Endodermal cell (in vitro differentiated cells): ENCODE measurements around the gene PCOLCE2. TPM values are rescaled to one million over a fixed set of nuclear protein-coding genes. Genes with fewer than 3 reads are reported as not detected.

Source experiments
- DNase-seq: peaks from one replicate; pipeline ENCODE4 v3.0.0-alpha.2; 2017
- H3K27ac ChIP-seq: 2 replicates; pipeline ENCODE4 v1.5.1; 2013; ENCODE audit warnings: mild to moderate bottlenecking, low read depth, low read length, moderate library complexity
- H3K27me3 ChIP-seq: 2 replicates; pipeline ENCODE4 v1.6.1; 2013; ENCODE audit warnings: mild to moderate bottlenecking, low read length, moderate library complexity; ENCODE audit not compliant: insufficient read depth, control insufficient read depth, poor library complexity, severe bottlenecking
- H3K36me3 ChIP-seq: 2 replicates; pipeline ENCODE4 v1.7.0; 2013; ENCODE audit warnings: mild to moderate bottlenecking, low read length, moderate library complexity; ENCODE audit not compliant: control insufficient read depth, insufficient read depth
- H3K4me1 ChIP-seq: one replicate; pipeline ENCODE4 v1.7.0; 2013; ENCODE audit warnings: low read length; ENCODE audit not compliant: control insufficient read depth, insufficient read depth
- H3K4me3 ChIP-seq: 2 replicates; pipeline ENCODE4 v1.5.1; 2013; ENCODE audit warnings: mild to moderate bottlenecking, low read length, moderate library complexity
- H3K9ac ChIP-seq: 2 replicates; pipeline ENCODE4 v1.6.1; 2013; ENCODE audit warnings: mild to moderate bottlenecking, low read length, moderate library complexity; ENCODE audit not compliant: poor library complexity, severe bottlenecking; ENCODE audit errors: extremely low read depth
- H3K9me3 ChIP-seq: 2 replicates; pipeline ENCODE4 v1.6.1; 2013; ENCODE audit warnings: mild to moderate bottlenecking, low read length, moderate library complexity; ENCODE audit not compliant: control insufficient read depth
- H3K27ac Mint-ChIP-seq: 2 replicates; pipeline ENCODE4 v1.8.0; 2020; ENCODE audit warnings: mixed read lengths
- H3K27me3 Mint-ChIP-seq: 2 replicates; pipeline ENCODE4 v1.8.0; 2021; ENCODE audit warnings: mild to moderate bottlenecking, mixed read lengths; ENCODE audit not compliant: insufficient read depth
- H3K36me3 Mint-ChIP-seq: 2 replicates; pipeline ENCODE4 v1.8.0; 2020; ENCODE audit warnings: low read depth, mixed read lengths
- H3K4me1 Mint-ChIP-seq: 2 replicates; pipeline ENCODE4 v1.8.0; 2020; ENCODE audit warnings: mixed read lengths
- H3K4me3 Mint-ChIP-seq: 2 replicates; pipeline ENCODE4 v1.8.0; 2020; ENCODE audit warnings: mild to moderate bottlenecking, moderate library complexity, mixed read lengths
- H3K9me3 Mint-ChIP-seq: 2 replicates; pipeline ENCODE4 v1.8.0; 2020; ENCODE audit warnings: mild to moderate bottlenecking, mixed read lengths
- CTCF ChIP-seq: fragments of 200-600 bp; sonication (generic); conservative IDR thresholded peaks from 2 replicates; pipeline ENCODE4 v1.5.0; 2021; ENCODE audit warnings: antibody characterized with exemption, mild to moderate bottlenecking
- WGBS, 2 experiments: methylation state at CpG; one replicate each; pipeline versions ENCODE4 v1.1.5 to v1.1.7; 2013; ENCODE audit warnings: missing lambda C conversion rate in 2 of 2, mixed read lengths in 1 of 2; ENCODE audit not compliant: insufficient coverage in 1 of 2, insufficient read length in 1 of 2; 5-methylcytosine and 5-hydroxymethylcytosine counted together
- total RNA-seq, 2 donors: library from RNA; stranded (reverse); fragmentation: NEBNext Ultra II Directional in 1 of 2; extraction: Animal tissue kit (Norgen Biotek cat#: 25700) in 1 of 2; gene quantifications; 2 replicates in 1 of 2; 3 replicates in 1 of 2; pipeline ENCODE4 v1.2.1, GENCODE V29; 2021

PCOLCE2 gene
- total RNA-seq, 2 donors from 2014 or later = 17.0 to 18.0 TPM

GRCh38 chr3:142912402-142913172 lies 23.7 kb upstream of the PCOLCE2 start:
- Histone ChIP-seq H3K27me3 (no peaks in the 10 kb centered on the region), H3K4me3 (no peak overlapping the region), H3K27ac (no peak overlapping the region), H3K4me1 (no peaks in the 10 kb centered on the region), H3K9me3 (no peaks in the 10 kb centered on the region), H3K9ac (no peak overlapping the region), H3K36me3 (no peaks in the 10 kb centered on the region)
- H3K9me3 Mint-ChIP-seq = no peaks in the 10 kb centered on the region
- no peaks in the 10 kb centered on the region for H3K36me3 Mint-ChIP-seq
- no peak overlapping the region for H3K4me3 Mint-ChIP-seq
- no peak for TF ChIP-seq CTCF
- WGBS, 2 experiments = 94 to 95% methylated on average over 6 of the region's 6 CpGs
- peaks cover 7% of the 10 kb centered on the region for H3K27me3 Mint-ChIP-seq
- no peak for DNase-seq
- H3K27ac Mint-ChIP-seq = no peak overlapping the region
- peaks cover 7% of the 10 kb centered on the region for H3K4me1 Mint-ChIP-seq

GRCh38 chr3:142910280-142910679 lies 21.4 kb upstream of the PCOLCE2 start:
- Mint-ChIP-seq H3K27ac (no peak overlapping the region), H3K4me3 (no peak overlapping the region), H3K27me3 (peaks cover 7% of the 10 kb centered on the region)

GRCh38 chr3:142909282-142909681 lies 20.4 kb upstream of the PCOLCE2 start:
- WGBS, 2 experiments = 85 to 87% methylated on average over 3 of the region's 3 CpGs
- no peak overlapping the region for H3K4me3 Mint-ChIP-seq
- no peaks in the 10 kb centered on the region for H3K9me3 ChIP-seq
- no peak for TF ChIP-seq CTCF
- no peaks in the 10 kb centered on the region for H3K27me3 ChIP-seq
- no peak overlapping the region for H3K4me3 ChIP-seq
- H3K9ac ChIP-seq = no peak overlapping the region
- no peaks in the 10 kb centered on the region for H3K36me3 Mint-ChIP-seq
- H3K27ac ChIP-seq = no peak overlapping the region
- DNase-seq = no peak
- H3K4me1 ChIP-seq = no peaks in the 10 kb centered on the region
- peaks cover 9% of the 10 kb centered on the region for H3K4me1 Mint-ChIP-seq
- peaks cover 7% of the 10 kb centered on the region for H3K27me3 Mint-ChIP-seq
- no peak overlapping the region for H3K27ac Mint-ChIP-seq
- H3K36me3 ChIP-seq = no peaks in the 10 kb centered on the region
- H3K9me3 Mint-ChIP-seq = no peaks in the 10 kb centered on the region

More at GRCh38 chr3:142910280-142910679, 21.4 kb upstream of the PCOLCE2 start:
- Mint-ChIP-seq H3K36me3 (no peaks in the 10 kb centered on the region), H3K9me3 (no peaks in the 10 kb centered on the region), H3K4me1 (peaks cover 7% of the 10 kb centered on the region)
- Histone ChIP-seq H3K4me3 (no peak overlapping the region), H3K27me3 (no peaks in the 10 kb centered on the region), H3K36me3 (no peaks in the 10 kb centered on the region), H3K27ac (peak overlapping the region; percentile 37), H3K9me3 (no peaks in the 10 kb centered on the region), H3K9ac (no peak overlapping the region), H3K4me1 (no peaks in the 10 kb centered on the region)
- DNase-seq = no peak
- TF ChIP-seq CTCF = no peak
- 93% methylated on average over 2 of the region's 2 CpGs; no CpG with 5 or more reads in 1 of the 2 experiments for WGBS, 2 experiments
